ENCODE measurements around the gene PKN1.

DNA sequence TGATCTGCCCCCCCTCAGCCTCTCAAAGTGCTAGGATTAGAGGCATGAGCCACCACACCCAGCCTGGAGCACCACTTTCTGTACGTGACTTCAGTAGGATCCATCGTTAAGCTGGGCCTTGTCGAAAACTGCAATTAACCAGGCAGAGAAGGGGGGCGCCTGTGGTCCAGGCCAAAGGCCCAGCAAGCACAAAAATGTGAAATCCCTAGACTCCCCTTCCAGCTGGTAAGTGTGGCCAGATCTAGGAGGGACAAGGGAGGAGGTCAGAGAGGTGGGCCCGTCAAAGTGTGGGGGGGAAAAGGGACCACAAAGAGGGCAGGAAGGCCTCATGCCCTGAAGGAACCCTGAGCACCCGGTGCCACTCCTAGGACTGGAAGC is 27.7 kb upstream of the PKN1 start:
- TF ChIP-seq POLR2A (IDR thresholded peaks at IDR 0.05; ENCODE audit: extremely low read depth, insufficient read length) = no peak
- TF ChIP-seq, protein P1, sequence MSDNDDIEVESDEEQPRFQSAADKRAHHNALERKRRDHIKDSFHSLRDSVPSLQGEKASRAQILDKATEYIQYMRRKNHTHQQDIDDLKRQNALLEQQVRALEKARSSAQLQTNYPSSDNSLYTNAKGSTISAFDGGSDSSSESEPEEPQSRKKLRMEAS (IDR thresholded peaks at IDR 0.05; ENCODE audit: low read depth, low read length) = no peak
- TF ChIP-seq, protein P2, sequence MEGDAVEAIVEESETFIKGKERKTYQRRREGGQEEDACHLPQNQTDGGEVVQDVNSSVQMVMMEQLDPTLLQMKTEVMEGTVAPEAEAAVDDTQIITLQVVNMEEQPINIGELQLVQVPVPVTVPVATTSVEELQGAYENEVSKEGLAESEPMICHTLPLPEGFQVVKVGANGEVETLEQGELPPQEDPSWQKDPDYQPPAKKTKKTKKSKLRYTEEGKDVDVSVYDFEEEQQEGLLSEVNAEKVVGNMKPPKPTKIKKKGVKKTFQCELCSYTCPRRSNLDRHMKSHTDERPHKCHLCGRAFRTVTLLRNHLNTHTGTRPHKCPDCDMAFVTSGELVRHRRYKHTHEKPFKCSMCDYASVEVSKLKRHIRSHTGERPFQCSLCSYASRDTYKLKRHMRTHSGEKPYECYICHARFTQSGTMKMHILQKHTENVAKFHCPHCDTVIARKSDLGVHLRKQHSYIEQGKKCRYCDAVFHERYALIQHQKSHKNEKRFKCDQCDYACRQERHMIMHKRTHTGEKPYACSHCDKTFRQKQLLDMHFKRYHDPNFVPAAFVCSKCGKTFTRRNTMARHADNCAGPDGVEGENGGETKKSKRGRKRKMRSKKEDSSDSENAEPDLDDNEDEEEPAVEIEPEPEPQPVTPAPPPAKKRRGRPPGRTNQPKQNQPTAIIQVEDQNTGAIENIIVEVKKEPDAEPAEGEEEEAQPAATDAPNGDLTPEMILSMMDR (IDR thresholded peaks at IDR 0.05; ENCODE audit: low read depth, low read length) = no peak
